ENCODE results near the gene KHDRBS2.

Gene KHDRBS2

DNA sequence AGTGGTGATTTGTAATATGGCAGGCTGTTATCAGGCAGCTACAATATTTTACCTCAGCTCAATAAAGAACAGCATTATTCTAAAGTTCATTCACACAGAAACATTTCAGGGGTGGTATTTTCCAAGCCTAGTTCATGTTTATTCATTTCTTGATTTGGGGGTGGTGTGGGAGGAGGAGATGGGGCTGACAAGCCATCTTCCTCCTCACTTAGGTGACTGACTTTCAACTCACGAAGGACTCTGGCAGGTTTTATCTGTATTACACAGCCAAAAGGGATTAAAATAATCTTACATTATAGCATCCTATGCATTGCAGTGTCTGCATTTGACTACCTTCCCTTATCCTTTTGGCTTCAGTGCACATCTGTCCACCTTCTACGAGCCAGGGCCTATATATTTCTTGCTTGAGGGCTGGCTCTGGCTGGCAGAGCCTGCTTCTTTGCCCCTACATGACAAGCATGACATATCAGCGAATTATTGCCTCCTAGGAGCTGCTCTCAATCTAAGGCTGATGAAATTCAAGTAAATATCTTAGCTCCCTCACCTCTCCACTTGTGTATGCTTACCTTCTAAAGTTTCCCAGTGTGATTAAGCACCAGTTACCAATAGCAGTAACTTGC is 20.0 kb downstream of the KHDRBS2 start:
- Mint-ChIP-seq H3K4me1 (no peaks in the 10 kb centered on the region), H3K27ac (no peak overlapping the region), H3K36me3 (ENCODE audit: low read depth) (no peaks in the 10 kb centered on the region), H3K4me3 (no peak overlapping the region), H3K27me3 (no peaks in the 10 kb centered on the region), H3K9me3 (no peaks in the 10 kb centered on the region)
- no peak for DNase-seq
- no peak for ATAC-seq

DNA sequence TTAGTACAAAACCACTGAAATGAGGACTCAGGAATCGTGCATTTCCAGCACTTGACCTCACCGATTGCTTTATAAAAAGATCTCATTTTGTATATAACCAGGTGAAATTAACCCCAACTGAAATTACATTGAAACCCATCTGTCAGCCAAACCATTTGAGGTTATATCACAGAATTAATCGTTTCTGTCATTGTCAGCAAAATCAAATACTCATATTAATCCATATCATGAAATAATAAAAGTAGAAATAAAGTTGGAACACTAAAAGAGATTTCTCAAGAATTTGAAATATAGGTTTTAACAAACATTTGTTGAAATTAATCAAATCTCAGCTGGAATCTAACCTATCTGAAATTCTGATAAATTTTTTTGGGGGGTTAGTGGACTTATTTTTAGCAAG is 23.7 kb downstream of the KHDRBS2 start:
- ATAC-seq: no peak
- Mint-ChIP-seq H3K4me3 (no peak overlapping the region), H3K4me1 (no peaks in the 10 kb centered on the region), H3K27ac (no peak overlapping the region), H3K36me3 (ENCODE audit: low read depth) (no peaks in the 10 kb centered on the region), H3K9me3 (no peaks in the 10 kb centered on the region), H3K27me3 (no peaks in the 10 kb centered on the region)
- DNase-seq: no peak

DNA sequence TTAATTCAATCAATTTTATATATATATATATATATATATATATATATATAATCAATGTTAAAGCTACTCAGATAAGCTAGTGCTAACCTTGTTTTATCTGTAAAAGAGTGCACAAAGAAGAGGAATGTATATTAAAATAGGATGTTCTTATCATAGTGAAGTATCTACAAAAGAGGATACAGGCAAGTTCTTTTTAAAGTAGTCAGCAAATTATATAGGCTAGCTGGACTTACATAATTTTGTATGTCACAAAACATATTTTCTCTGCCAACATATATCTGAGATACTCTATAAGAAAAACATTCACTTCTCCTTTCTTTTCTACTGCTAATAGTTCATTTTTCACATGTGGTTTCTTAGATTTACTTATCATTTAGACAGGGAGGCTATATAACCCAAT is 39.9 kb downstream of the KHDRBS2 start:
- Mint-ChIP-seq H3K36me3 (ENCODE audit: low read depth) (no peaks in the 10 kb centered on the region), H3K4me1 (no peaks in the 10 kb centered on the region), H3K27ac (no peak overlapping the region), H3K9me3 (no peaks in the 10 kb centered on the region), H3K27me3 (no peaks in the 10 kb centered on the region), H3K4me3 (no peak overlapping the region)
- ATAC-seq (no peak), DNase-seq (no peak)

DNA sequence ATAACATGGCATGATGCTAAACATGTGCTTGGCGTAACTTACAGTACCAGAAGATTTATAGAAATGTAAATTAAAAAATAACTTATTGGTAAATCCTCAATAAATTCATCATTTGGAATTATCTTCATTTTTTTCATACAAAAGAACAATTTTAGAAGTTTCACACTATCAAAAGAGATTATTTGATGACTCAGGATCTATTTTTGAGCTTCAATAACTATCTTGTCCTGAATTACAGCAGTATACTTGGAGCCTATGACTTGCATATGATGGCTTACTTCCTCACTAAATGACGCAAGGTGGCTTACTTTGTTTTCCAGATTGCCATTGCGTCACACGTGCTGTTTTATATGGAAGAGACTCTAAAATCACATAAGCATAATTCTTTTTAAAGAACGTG is 49.2 kb downstream of the KHDRBS2 start:
- Mint-ChIP-seq H3K27me3 (no peaks in the 10 kb centered on the region), H3K4me1 (no peaks in the 10 kb centered on the region), H3K4me3 (no peak overlapping the region), H3K27ac (no peak overlapping the region), H3K9me3 (peaks cover 3% of the 10 kb centered on the region), H3K36me3 (ENCODE audit: low read depth) (peaks cover 2% of the 10 kb centered on the region)
- no peak for DNase-seq
- ATAC-seq: no peak

DNA sequence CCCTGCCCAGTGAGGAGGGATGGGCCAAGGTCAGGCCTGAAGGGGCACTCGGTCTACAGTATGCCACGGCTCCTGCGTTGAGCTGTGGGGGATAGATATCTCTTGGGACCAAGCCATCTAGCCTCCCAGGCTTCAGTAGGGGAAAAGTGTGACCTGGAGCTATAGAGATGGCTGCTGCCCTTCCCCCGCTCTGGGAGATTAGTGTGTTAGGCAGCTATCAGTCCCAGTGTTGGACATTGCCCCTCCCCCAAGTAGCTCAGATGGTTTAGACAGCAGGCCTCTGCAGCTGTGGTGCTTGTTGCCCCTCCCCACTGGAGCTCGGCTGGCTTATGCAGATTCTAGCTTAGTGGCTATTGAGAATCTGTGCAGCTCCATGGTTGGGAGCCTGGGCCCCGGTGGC is 56.8 kb downstream of the KHDRBS2 start:
- no peak overlapping the region for H3K27ac Mint-ChIP-seq
- H3K4me1 Mint-ChIP-seq: no peaks in the 10 kb centered on the region
- H3K36me3 Mint-ChIP-seq (ENCODE audit: low read depth): peaks cover 2% of the 10 kb centered on the region
- H3K27me3 Mint-ChIP-seq: no peaks in the 10 kb centered on the region
- DNase-seq (no peak), ATAC-seq (no peak)
- peaks cover 23% of the 10 kb centered on the region for H3K9me3 Mint-ChIP-seq
- no peak overlapping the region for H3K4me3 Mint-ChIP-seq

DNA sequence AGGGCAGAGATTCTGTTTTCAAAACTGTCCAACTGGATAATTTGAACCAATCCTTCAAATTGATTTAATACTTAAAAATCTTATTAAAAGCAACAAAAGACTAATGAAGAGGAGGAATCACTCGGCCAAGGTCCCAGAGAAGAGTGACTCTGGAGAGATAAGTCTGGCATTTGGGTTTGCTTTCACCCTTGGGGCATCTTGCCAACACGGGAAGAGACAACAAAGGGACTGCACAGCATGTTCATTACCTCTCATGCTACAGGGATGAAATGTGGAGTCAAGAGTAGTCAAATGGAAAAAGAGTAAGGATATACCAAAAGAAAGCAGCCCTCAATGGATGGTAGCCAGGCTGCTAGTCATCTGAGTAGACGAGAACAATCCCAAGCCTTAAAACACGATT is 68.2 kb downstream of the KHDRBS2 start:
- H3K36me3 Mint-ChIP-seq (ENCODE audit: low read depth): no peaks in the 10 kb centered on the region
- peaks cover 18% of the 10 kb centered on the region for H3K9me3 Mint-ChIP-seq
- no peaks in the 10 kb centered on the region for H3K4me1 Mint-ChIP-seq
- H3K27ac Mint-ChIP-seq: no peak overlapping the region
- no peak overlapping the region for H3K4me3 Mint-ChIP-seq
- ATAC-seq: no peak
- H3K27me3 Mint-ChIP-seq: no peaks in the 10 kb centered on the region
- no peak for DNase-seq

DNA sequence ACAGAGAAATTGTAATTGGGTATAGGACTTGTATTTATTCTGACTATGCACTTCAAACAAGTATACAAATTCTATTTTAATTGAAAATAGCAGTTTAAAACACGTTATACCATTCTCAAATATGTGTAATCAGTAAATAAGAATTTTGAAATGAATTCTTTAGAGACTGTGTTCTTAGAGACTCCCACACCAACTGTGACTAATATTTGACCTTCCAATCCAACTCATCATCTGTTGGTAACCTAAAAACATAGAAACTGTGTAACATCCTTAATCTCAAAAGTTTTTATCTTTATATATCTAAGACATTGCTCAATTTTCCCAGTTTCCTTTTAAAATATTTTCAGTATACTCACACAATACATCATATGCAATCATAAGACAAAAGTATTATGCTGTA is 83.9 kb downstream of the KHDRBS2 start:
- ATAC-seq: no peak
- Mint-ChIP-seq H3K27ac (no peak overlapping the region), H3K27me3 (no peaks in the 10 kb centered on the region), H3K36me3 (ENCODE audit: low read depth) (no peaks in the 10 kb centered on the region), H3K9me3 (peaks cover 15% of the 10 kb centered on the region), H3K4me3 (no peak overlapping the region), H3K4me1 (no peaks in the 10 kb centered on the region)
- DNase-seq: no peak

DNA sequence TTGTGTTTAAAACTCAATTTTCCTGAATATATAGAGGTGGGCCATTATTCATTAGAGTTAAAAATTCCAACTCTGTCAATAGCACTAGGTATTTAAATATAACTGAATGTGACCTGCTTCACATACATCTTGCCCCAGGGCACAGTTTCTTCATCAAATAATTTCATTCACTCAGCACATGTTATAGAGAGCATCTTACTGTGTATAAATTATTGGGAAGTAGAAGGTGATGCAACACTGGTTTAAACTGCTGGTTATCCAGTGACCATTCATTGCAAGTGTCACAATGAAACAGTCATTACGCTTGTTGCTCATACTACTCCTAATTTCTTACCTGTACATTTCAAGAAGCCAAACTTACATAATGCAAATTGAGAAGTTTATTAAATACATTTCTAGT is 93.4 kb downstream of the KHDRBS2 start:
- ATAC-seq (no peak), DNase-seq (no peak)
- H3K27ac Mint-ChIP-seq: no peak overlapping the region
- H3K4me1 Mint-ChIP-seq: no peaks in the 10 kb centered on the region
- H3K27me3 Mint-ChIP-seq: no peaks in the 10 kb centered on the region
- no peaks in the 10 kb centered on the region for H3K36me3 Mint-ChIP-seq (ENCODE audit: low read depth)
- peaks cover 14% of the 10 kb centered on the region for H3K9me3 Mint-ChIP-seq
- H3K4me3 Mint-ChIP-seq: no peak overlapping the region

DNA sequence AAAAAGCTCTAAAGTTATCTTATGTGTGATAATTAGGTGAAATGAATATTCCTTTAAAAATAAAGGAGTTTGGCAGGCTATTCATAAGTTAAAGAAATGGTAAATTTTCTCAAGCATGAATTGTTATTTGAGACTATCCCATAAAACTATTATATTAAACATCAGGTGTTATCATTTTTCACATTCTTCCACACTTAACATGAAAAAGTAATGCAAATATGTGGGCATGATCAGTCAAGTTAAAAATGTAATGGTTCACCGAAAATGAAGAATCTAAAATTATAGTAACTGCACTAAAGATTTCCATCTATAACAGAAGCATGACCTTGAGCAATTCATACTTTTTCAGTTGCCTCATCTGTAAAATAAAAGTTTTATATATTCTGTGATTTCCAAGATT is 110.8 kb downstream of the KHDRBS2 start:
- Mint-ChIP-seq H3K36me3 (ENCODE audit: low read depth) (no peaks in the 10 kb centered on the region), H3K4me3 (no peak overlapping the region), H3K4me1 (no peaks in the 10 kb centered on the region), H3K9me3 (peaks cover 19% of the 10 kb centered on the region), H3K27me3 (no peaks in the 10 kb centered on the region), H3K27ac (no peak overlapping the region)
- DNase-seq: no peak
- ATAC-seq: no peak

DNA sequence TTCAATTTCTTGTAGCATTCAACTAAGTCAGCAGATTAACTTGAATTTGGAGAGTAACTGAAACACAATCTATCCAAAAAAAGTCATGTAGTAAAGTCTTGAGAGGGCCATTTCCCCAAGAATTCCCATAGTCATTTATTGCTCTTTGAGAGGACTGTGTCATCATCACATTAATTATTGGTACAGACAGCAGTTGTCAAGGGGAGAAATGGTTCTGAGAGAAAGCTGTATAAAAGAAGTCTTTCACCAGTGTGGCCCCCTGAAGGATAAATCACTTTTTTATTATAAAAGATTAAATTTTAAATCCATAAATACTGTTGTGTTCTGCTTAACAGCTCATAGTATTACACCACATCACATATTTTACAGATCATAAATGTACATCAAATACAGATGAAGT is 111.5 kb downstream of the KHDRBS2 start:
- no peaks in the 10 kb centered on the region for H3K4me1 Mint-ChIP-seq
- H3K27ac Mint-ChIP-seq: no peak overlapping the region
- ATAC-seq: no peak
- H3K36me3 Mint-ChIP-seq (ENCODE audit: low read depth): no peaks in the 10 kb centered on the region
- DNase-seq: no peak
- no peaks in the 10 kb centered on the region for H3K27me3 Mint-ChIP-seq
- H3K4me3 Mint-ChIP-seq: no peak overlapping the region
- H3K9me3 Mint-ChIP-seq: peaks cover 19% of the 10 kb centered on the region

DNA sequence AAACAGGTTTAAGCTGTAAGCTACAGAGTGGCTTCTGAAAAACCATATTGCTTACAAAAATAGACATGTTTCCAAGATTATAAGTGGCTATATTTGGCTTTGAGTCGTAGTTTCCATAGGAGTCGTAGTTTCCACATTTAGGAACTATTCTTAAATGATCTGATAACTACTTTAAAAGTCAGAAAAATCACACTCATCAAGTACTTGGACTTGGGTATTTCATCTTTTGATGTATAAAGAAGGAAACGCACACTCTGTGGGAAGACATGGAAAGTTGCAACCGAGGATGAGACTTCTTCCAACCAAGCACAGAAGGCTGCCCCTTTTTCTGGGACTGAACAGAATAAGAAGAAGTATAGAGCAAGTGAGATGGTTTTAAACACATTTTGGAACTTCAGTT is 118.3 kb downstream of the KHDRBS2 start:
- H3K4me3 Mint-ChIP-seq: no peak overlapping the region
- no peak for DNase-seq
- H3K36me3 Mint-ChIP-seq (ENCODE audit: low read depth): no peaks in the 10 kb centered on the region
- no peak overlapping the region for H3K27ac Mint-ChIP-seq
- ATAC-seq: no peak
- H3K27me3 Mint-ChIP-seq: no peaks in the 10 kb centered on the region
- no peaks in the 10 kb centered on the region for H3K4me1 Mint-ChIP-seq
- peaks cover 24% of the 10 kb centered on the region for H3K9me3 Mint-ChIP-seq

DNA sequence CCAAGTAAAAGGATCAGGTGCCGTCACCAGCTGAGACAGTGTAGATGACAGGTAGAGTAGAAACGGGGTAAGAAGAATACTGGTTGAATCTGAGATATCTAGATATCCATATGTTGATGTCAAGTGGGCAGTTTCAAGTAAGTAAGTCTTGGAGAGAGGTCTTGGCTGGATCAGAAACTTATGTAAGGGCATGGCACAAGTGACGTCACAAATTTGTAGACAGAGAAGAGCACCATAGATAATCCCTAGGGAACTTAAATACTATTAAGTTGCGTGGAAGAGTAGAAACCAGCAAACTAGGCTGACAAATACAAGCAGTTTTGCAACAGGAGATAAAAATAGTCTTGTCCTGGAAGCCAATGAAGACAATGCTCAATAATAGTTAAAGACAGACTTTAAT is 123.2 kb downstream of the KHDRBS2 start:
- DNase-seq: no peak

DNA sequence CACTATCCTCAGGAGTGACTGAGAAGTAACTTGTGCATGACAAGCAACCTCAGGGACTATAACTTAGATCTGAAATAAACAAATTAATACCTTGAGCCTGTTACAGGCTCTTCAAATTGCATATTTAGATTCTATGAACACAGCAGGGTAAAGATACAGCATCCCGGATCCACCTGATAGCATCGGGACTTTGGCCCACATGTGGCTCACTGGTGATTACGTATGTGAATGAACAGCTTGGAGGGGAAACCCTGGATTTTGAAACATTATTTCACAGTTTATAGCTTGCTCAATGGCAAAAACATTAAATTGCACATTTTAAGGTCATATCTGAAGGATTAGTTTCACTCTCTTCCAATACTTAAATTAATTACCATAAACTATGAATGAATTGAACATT is 133.2 kb downstream of the KHDRBS2 start:
- peaks cover 8% of the 10 kb centered on the region for H3K9me3 Mint-ChIP-seq
- no peak overlapping the region for H3K4me3 Mint-ChIP-seq
- H3K27ac Mint-ChIP-seq: no peak overlapping the region
- no peaks in the 10 kb centered on the region for H3K27me3 Mint-ChIP-seq
- no peak for ATAC-seq
- H3K36me3 Mint-ChIP-seq (ENCODE audit: low read depth): no peaks in the 10 kb centered on the region
- no peaks in the 10 kb centered on the region for H3K4me1 Mint-ChIP-seq
- no peak for DNase-seq

More for the DNA sequence above, 123.2 kb downstream of the KHDRBS2 start:
- Mint-ChIP-seq H3K9me3 (peaks cover 17% of the 10 kb centered on the region), H3K27me3 (no peaks in the 10 kb centered on the region), H3K36me3 (ENCODE audit: low read depth) (no peaks in the 10 kb centered on the region), H3K4me1 (no peaks in the 10 kb centered on the region), H3K4me3 (no peak overlapping the region), H3K27ac (no peak overlapping the region)
- no peak for ATAC-seq

DNA sequence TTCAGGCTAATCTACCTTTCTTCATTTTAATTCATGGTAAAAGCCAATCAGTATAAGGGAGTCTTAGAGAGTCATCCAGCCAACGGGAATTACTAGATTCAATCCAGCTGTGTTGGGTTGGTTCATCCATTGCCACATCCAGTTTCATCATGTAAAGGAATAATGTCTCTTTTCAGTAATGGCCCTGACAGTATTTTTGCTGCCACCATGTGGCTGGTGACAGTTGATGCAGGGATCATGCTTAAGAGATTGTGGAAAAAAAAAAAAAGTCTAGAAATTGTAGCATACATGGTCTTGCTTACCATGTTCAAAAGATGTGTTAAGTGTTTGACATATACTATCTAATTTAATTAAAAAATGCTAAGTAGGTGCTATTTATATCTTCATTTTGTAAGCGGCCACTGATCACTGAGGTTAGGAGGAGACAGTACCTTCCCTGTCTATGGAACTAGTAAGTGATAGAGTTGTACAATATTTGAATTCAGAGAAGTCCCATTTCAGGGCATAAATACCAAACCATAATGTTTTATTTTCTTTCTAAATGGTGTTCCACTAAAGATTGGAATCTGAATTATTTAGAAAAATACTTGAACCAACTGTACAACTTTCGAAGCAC is 135.9 kb downstream of the KHDRBS2 start:
- no peaks in the 10 kb centered on the region for H3K27me3 Mint-ChIP-seq
- ATAC-seq (no peak), DNase-seq (no peak)

DNA sequence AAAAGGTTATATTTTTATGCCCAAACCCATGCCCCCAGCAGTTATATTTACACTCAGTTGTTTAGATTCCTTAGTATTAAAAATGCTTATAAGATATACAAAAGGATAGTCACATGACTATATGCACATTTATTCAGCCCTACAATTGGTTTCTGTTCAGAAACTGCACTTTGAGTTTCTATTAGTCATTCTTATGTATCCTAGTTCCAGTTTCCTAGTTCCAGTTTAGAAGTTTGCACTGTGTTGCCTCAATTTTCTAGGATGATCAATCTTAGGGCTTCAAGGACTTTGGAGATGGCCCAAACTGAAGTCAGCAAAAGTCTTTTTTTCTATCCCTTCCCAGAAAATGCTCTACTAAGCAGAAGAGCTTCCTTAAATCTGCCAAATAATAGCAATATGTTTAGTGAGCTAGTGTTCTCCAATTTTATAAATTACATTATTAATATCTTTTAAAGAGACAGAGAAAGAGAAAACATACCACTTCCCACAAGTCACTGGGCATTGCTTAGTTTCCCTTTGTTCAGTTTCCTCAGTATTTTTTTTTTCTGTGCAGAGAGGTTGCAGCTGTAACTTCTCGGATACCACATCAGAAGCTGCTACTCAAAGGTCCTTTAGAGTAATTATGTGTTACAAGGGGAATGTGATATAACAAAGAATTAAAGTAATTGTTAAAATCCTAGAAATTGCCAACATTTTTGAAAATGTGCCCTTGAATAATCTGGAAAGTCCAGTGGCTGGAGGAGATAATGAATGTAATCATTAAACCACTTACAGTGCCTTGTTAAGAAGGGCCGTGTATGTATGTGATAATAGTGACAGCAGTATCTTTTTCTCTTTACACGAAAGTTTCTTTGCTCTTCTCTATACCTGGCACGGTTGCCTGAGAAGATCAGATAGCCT is 138.8 kb downstream of the KHDRBS2 start:
- DNase-seq (no peak), ATAC-seq (no peak)
- Mint-ChIP-seq H3K27me3 (no peaks in the 10 kb centered on the region), H3K4me1 (no peaks in the 10 kb centered on the region), H3K36me3 (ENCODE audit: low read depth) (no peaks in the 10 kb centered on the region), H3K9me3 (peaks cover 8% of the 10 kb centered on the region), H3K4me3 (no peak overlapping the region), H3K27ac (no peak overlapping the region)

More for the DNA sequence above, 135.9 kb downstream of the KHDRBS2 start:
- Mint-ChIP-seq H3K4me3 (no peak overlapping the region), H3K9me3 (peaks cover 8% of the 10 kb centered on the region), H3K4me1 (no peaks in the 10 kb centered on the region), H3K27ac (no peak overlapping the region), H3K36me3 (ENCODE audit: low read depth) (no peaks in the 10 kb centered on the region)

All from activated naive CD8-positive, alpha-beta T cell treated with anti-CD3 and anti-CD28 coated beads, Interleukin-2, amount 50 U/mL, for 24 hours (primary cell).